Mammary epithelial cell (primary cell): ENCODE results near the gene SLC2A9.

Experiments used
- CTCF ChIP-seq, 2 donors: IDR thresholded peaks in 1 of 2; conservative IDR thresholded peaks in 1 of 2; 2 replicates each; pipeline ENCODE4 v1.5.1; 2011 to 2012; ENCODE audit warnings: inconsistent platforms in 2 of 2, low read length in 2 of 2, mild to moderate bottlenecking in 2 of 2, control low read depth in 1 of 2, low read depth in 1 of 2; ENCODE audit not compliant: insufficient read depth in 1 of 2; ENCODE audit errors: extremely low read depth in 1 of 2
- EZH2 ChIP-seq: IDR thresholded peaks from 2 replicates; pipeline ENCODE4 v1.6.1; 2012; ENCODE audit warnings: low read length, inconsistent platforms, borderline replicate concordance

GRCh38 chr4:9891056-9891455 is 130.2 kb downstream of the SLC2A9 start:
- no peak for TF ChIP-seq CTCF (conservative IDR thresholded peaks at IDR 0.05 in 1 of 2, IDR thresholded peaks at IDR 0.05 in 1 of 2; ENCODE audit: extremely low read depth in 1 of 2, insufficient read depth in 1 of 2, low read depth in 1 of 2, low read length in 2 of 2)
- no peak for TF ChIP-seq EZH2
